ENCODE results near the gene LIN28A.

DNA sequence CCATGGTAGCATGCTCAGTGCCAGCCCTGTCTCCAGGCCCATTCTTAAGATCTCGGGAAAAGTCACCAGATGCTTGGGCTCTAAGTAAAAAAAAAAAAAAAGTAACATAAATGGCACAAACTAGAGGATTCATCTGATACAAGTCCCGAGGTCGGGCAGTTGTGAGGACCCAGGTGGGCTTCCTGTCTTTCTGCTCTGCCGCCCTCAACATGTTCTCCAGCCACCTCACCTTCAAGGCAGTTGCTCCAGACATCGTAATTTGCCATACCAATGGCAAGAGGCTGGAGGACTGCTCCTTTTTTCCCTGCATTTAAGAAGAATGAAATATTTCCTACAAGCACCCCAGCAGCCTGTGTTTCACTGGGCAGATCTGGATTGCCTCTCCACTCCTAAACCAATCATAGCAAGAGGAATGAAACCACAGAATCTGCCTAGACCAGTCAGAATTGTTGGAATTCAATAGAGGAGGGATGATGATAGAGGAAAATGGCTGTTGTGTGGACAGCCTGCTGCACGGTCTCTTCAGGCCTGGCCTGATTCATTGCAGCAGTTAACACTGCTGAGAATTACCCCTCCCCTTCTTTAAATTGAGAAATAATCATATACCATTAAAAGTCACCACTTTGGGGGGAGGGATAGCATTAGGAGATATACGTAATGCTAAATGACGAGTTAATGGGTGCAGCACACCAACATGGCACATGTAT is 67.0 kb downstream of the LIN28A start:
- no peak for TF ChIP-seq TCF7L2 (IDR thresholded peaks at IDR 0.05; ENCODE audit: borderline replicate concordance, low read depth, low read length)
- TF ChIP-seq GLI4 (tag by site-specific recombination; IDR thresholded peaks at IDR 0.05), result no peak
- no peak for TF ChIP-seq ZNF138 (tag by site-specific recombination; IDR thresholded peaks at IDR 0.05; ENCODE audit: borderline replicate concordance)
- TF ChIP-seq, protein P1, sequence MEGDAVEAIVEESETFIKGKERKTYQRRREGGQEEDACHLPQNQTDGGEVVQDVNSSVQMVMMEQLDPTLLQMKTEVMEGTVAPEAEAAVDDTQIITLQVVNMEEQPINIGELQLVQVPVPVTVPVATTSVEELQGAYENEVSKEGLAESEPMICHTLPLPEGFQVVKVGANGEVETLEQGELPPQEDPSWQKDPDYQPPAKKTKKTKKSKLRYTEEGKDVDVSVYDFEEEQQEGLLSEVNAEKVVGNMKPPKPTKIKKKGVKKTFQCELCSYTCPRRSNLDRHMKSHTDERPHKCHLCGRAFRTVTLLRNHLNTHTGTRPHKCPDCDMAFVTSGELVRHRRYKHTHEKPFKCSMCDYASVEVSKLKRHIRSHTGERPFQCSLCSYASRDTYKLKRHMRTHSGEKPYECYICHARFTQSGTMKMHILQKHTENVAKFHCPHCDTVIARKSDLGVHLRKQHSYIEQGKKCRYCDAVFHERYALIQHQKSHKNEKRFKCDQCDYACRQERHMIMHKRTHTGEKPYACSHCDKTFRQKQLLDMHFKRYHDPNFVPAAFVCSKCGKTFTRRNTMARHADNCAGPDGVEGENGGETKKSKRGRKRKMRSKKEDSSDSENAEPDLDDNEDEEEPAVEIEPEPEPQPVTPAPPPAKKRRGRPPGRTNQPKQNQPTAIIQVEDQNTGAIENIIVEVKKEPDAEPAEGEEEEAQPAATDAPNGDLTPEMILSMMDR (tag by site-specific recombination; IDR thresholded peaks at IDR 0.05), result no peak
- TF ChIP-seq, protein P2, sequence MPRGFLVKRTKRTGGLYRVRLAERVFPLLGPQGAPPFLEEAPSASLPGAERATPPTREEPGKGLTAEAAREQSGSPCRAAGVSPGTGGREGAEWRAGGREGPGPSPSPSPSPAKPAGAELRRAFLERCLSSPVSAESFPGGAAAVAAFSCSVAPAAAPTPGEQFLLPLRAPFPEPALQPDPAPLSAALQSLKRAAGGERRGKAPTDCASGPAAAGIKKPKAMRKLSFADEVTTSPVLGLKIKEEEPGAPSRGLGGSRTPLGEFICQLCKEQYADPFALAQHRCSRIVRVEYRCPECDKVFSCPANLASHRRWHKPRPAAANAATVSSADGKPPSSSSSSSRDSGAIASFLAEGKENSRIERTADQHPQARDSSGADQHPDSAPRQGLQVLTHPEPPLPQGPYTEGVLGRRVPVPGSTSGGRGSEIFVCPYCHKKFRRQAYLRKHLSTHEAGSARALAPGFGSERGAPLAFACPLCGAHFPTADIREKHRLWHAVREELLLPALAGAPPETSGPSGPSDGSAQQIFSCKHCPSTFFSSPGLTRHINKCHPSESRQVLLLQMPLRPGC (tag by site-specific recombination; IDR thresholded peaks at IDR 0.05), result no peak
- TF ChIP-seq, protein P3, sequence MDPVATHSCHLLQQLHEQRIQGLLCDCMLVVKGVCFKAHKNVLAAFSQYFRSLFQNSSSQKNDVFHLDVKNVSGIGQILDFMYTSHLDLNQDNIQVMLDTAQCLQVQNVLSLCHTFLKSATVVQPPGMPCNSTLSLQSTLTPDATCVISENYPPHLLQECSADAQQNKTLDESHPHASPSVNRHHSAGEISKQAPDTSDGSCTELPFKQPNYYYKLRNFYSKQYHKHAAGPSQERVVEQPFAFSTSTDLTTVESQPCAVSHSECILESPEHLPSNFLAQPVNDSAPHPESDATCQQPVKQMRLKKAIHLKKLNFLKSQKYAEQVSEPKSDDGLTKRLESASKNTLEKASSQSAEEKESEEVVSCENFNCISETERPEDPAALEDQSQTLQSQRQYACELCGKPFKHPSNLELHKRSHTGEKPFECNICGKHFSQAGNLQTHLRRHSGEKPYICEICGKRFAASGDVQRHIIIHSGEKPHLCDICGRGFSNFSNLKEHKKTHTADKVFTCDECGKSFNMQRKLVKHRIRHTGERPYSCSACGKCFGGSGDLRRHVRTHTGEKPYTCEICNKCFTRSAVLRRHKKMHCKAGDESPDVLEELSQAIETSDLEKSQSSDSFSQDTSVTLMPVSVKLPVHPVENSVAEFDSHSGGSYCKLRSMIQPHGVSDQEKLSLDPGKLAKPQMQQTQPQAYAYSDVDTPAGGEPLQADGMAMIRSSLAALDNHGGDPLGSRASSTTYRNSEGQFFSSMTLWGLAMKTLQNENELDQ (tag by site-specific recombination; IDR thresholded peaks at IDR 0.05; ENCODE audit: low read depth), result no peak
- TF ChIP-seq, protein P4, sequence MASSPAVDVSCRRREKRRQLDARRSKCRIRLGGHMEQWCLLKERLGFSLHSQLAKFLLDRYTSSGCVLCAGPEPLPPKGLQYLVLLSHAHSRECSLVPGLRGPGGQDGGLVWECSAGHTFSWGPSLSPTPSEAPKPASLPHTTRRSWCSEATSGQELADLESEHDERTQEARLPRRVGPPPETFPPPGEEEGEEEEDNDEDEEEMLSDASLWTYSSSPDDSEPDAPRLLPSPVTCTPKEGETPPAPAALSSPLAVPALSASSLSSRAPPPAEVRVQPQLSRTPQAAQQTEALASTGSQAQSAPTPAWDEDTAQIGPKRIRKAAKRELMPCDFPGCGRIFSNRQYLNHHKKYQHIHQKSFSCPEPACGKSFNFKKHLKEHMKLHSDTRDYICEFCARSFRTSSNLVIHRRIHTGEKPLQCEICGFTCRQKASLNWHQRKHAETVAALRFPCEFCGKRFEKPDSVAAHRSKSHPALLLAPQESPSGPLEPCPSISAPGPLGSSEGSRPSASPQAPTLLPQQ (tag by site-specific recombination; IDR thresholded peaks at IDR 0.05), result no peak
- no peak for TF ChIP-seq ZNF530 (tag by site-specific recombination; IDR thresholded peaks at IDR 0.05; ENCODE audit: low read depth)
- TF ChIP-seq, protein P5, sequence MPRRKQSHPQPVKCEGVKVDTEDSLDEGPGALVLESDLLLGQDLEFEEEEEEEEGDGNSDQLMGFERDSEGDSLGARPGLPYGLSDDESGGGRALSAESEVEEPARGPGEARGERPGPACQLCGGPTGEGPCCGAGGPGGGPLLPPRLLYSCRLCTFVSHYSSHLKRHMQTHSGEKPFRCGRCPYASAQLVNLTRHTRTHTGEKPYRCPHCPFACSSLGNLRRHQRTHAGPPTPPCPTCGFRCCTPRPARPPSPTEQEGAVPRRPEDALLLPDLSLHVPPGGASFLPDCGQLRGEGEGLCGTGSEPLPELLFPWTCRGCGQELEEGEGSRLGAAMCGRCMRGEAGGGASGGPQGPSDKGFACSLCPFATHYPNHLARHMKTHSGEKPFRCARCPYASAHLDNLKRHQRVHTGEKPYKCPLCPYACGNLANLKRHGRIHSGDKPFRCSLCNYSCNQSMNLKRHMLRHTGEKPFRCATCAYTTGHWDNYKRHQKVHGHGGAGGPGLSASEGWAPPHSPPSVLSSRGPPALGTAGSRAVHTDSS (tag by site-specific recombination; IDR thresholded peaks at IDR 0.05), result no peak
- no peak for TF ChIP-seq ZNF146 (tag by site-specific recombination; IDR thresholded peaks at IDR 0.05)
- no peak for TF ChIP-seq BCL11B (tag by site-specific recombination; IDR thresholded peaks at IDR 0.05; ENCODE audit: low read depth)
- TF ChIP-seq ZNF629 (tag by site-specific recombination; IDR thresholded peaks at IDR 0.05), result no peak

Data from HEK293 (cell line).